HepG2 (cell line): Measurements from ENCODE around the gene OPA3. TPM values are rescaled to one million over a fixed set of nuclear protein-coding genes. Genes with fewer than 3 reads are reported as not detected.

Experiments
- ATF1 ChIP-seq: IDR thresholded peaks from 2 replicates; pipeline ENCODE4 v1.6.1; 2016; ENCODE audit warnings: mild to moderate bottlenecking, control low read depth
- GABPB1 ChIP-seq: IDR thresholded peaks from 2 replicates; pipeline ENCODE4 v1.6.1; 2016; ENCODE audit warnings: mild to moderate bottlenecking, missing genetic modification reagents, moderate library complexity, missing compliant biosample characterization
- IKZF5 ChIP-seq: IDR thresholded peaks from 2 replicates; pipeline ENCODE4 v1.6.1; 2018; ENCODE audit warnings: missing genetic modification reagents, mild to moderate bottlenecking, missing compliant biosample characterization
- KDM1A ChIP-seq: IDR thresholded peaks from 2 replicates; pipeline ENCODE4 v1.6.1; 2016; ENCODE audit warnings: missing compliant biosample characterization
- KDM5A ChIP-seq: fragments of 200-600 bp; sonication (generic); IDR thresholded peaks from 2 replicates; pipeline ENCODE4 v1.7.0; 2018; ENCODE audit warnings: antibody characterized with exemption, mild to moderate bottlenecking, low read length, borderline replicate concordance
- NKX3-1 ChIP-seq: sonication (generic); formaldehyde crosslinking; IDR thresholded peaks from 2 replicates; pipeline ENCODE4 v1.5.0; 2020; ENCODE audit warnings: missing genetic modification reagents
- PITX1 ChIP-seq: sonication (generic); formaldehyde crosslinking; IDR thresholded peaks from 2 replicates; pipeline ENCODE4 v1.5.1; 2020; ENCODE audit warnings: mild to moderate bottlenecking, missing genetic modification reagents
- PRDM4 ChIP-seq: sonication (generic); formaldehyde crosslinking; IDR thresholded peaks from 2 replicates; pipeline ENCODE4 v1.9.0; 2021; ENCODE audit warnings: missing genetic modification reagents, borderline replicate concordance
- RARA ChIP-seq: IDR thresholded peaks from 2 replicates; pipeline ENCODE4 v1.6.1; 2016; ENCODE audit warnings: missing genetic modification reagents, missing compliant biosample characterization
- SP5 ChIP-seq: IDR thresholded peaks from 2 replicates; pipeline ENCODE4 v1.6.1; 2016; ENCODE audit warnings: low read depth, borderline replicate concordance
- ZBTB21 ChIP-seq: sonication (generic); formaldehyde crosslinking; IDR thresholded peaks from 2 replicates; pipeline ENCODE4 v1.4.0; 2020; ENCODE audit warnings: missing genetic modification reagents
- ZFP36L2 ChIP-seq: sonication (generic); formaldehyde crosslinking; IDR thresholded peaks from 2 replicates; pipeline ENCODE4 v1.4.0; 2020; ENCODE audit warnings: missing genetic modification reagents
- ZNF142 ChIP-seq: sonication (generic); formaldehyde crosslinking; IDR thresholded peaks from 2 replicates; pipeline ENCODE4 v1.4.0; 2020; ENCODE audit warnings: missing genetic modification reagents
- ZNF232 ChIP-seq: sonication (generic); formaldehyde crosslinking; IDR thresholded peaks from 2 replicates; pipeline ENCODE4 v1.4.0; 2020; ENCODE audit warnings: missing genetic modification reagents, borderline replicate concordance
- ZNF275 ChIP-seq: sonication (generic); formaldehyde crosslinking; IDR thresholded peaks from 2 replicates; pipeline ENCODE4 v1.8.0; 2022; ENCODE audit warnings: missing genetic modification reagents, mild to moderate bottlenecking, inconsistent platforms, borderline replicate concordance
- ZNF501 ChIP-seq: sonication (generic); formaldehyde crosslinking; IDR thresholded peaks from 2 replicates; pipeline ENCODE4 v1.5.1; 2020; ENCODE audit warnings: mild to moderate bottlenecking, moderate library complexity, missing genetic modification reagents
- ZNF580 ChIP-seq: IDR thresholded peaks from 2 replicates; pipeline ENCODE4 v1.6.1; 2016; ENCODE audit warnings: low read depth, borderline replicate concordance
- polyA plus RNA-seq, 8 experiments: library from polyadenylated mRNA; depleted of rRNA in 3 of 8; stranded (reverse) in 7 of 8; unstranded in 1 of 8; fragments of >200 nt; fragmentation: Illumina TruSeq in 4 of 8; extraction: Trizol in 4 of 8; gene quantifications; 2 replicates each; pipeline versions ENCODE4 v1.2.1 to v1.2.3, GENCODE V29; 2011 to 2016; ENCODE audit warnings: low read depth in 4 of 8, missing spikeins in 1 of 8, mixed read lengths in 1 of 8; ENCODE audit not compliant: insufficient read depth in 1 of 8
- total RNA-seq, 5 experiments: library from RNA; depleted of rRNA; stranded (reverse); fragments of >200 nt; fragmentation: Illumina TruSeq; extraction: Trizol; gene quantifications; 2 replicates each; pipeline ENCODE4 v1.2.3, GENCODE V29; 2016; ENCODE audit warnings: low read depth in 1 of 5

The OPA3 gene
- total and polyA plus RNA-seq, 2 of the 13 experiments (the other 11 are each of a cell fraction or from before 2014, with no cell fraction given), result 8.3 to 17.7 TPM

- TF ChIP-seq ZNF580 (CRISPR knock-in tag) (peak; percentile 80), PRDM4 (CRISPR knock-in tag) (0 out of 2 replicates have a peak, but pooled peaks have one; percentile 17), PITX1 (CRISPR knock-in tag) (peak; percentile 68; the same call in 1 of the 2 replicates), ATF1 (CRISPR knock-in tag) (peak; percentile 58; the same call in 1 of the 2 replicates), SP5 (CRISPR knock-in tag) (no peak), RARA (0 out of 2 replicates have a peak, but pooled peaks have one; percentile 9), ZNF501 (CRISPR knock-in tag) (peak; percentile 86), ZNF232 (peak; percentile 62; the same call in 1 of the 2 replicates), ZNF275 (CRISPR knock-in tag) (peak; percentile 92; the same call in 1 of the 2 replicates), ZNF142 (peak; percentile 78; the same call in 1 of the 2 replicates), ZBTB21 (CRISPR knock-in tag) (no peak), GABPB1 (CRISPR knock-in tag) (peak; percentile 38), NKX3-1 (0 out of 2 replicates have a peak, but pooled peaks have one; percentile 76), KDM1A (peak; percentile 64; the same call in 1 of the 2 replicates), IKZF5 (CRISPR knock-in tag) (peak; percentile 97), ZFP36L2 (CRISPR knock-in tag) (no peak), KDM5A (peak; percentile 41; the same call in 1 of the 2 replicates)
These were observed 106.0 kb downstream of the OPA3 start (continued) for GRCh38 chr19:45478454-45479238.
